PC-9 (cell line): ENCODE measurements around the gene DDX19B. TPM values are rescaled to one million over a fixed set of nuclear protein-coding genes. Genes with fewer than 3 reads are reported as not detected.
"Not testable (repeated sequence)": the region's sequence is repeated elsewhere in the genome, so short reads cannot be mapped to it uniquely, and the experiment has no call there.

Experiments
- BruUV-seq: library from RNA; stranded (reverse); fragments of 400-500 nt; replicated peaks from 2 replicates; lab custom pipeline; 2021; lab: Mats Ljungman, UMichigan
- CTCF ChIA-PET: fragments of 300-600 bp; sonication (Branson Sonifier 250); formaldehyde crosslinking; loops from one replicate; lab custom pipeline; 2022; ENCODE audit warnings: antibody characterized with exemption; lab: Charles Lee
- POLR2A ChIA-PET: fragments of 300-600 bp; sonication (Branson Sonifier 250); formaldehyde crosslinking; loops from one replicate; lab custom pipeline; 2022; ENCODE audit warnings: antibody characterized with exemption; ENCODE audit not compliant: unreplicated experiment; lab: Charles Lee
- DNase-seq, 2 experiments: peaks; one replicate each; pipeline versions ENCODE4 v3.0.0 to v3.0.0-alpha.2; 2015 to 2022; ENCODE audit warnings: mixed read lengths in 1 of 2
- H2AFZ ChIP-seq: fragments of 200-600 bp; sonication (generic); 2 replicates; pipeline ENCODE4 v1.8.1; 2017; ENCODE audit warnings: antibody characterized with exemption
- H3F3A ChIP-seq: fragments of 200-600 bp; sonication (generic); 2 replicates; pipeline ENCODE4 v1.8.1; 2017; ENCODE audit warnings: antibody characterized with exemption, mild to moderate bottlenecking, low read depth; ENCODE audit not compliant: insufficient read depth
- H3K27ac ChIP-seq: fragments of 200-600 bp; sonication (generic); 2 replicates; pipeline ENCODE4 v1.6.1; 2016; ENCODE audit warnings: mixed run types
- H3K27me3 ChIP-seq: fragments of 200-600 bp; sonication (generic); 2 replicates; pipeline ENCODE4 v1.6.1; 2016; ENCODE audit warnings: low read depth, mixed run types; ENCODE audit not compliant: insufficient read depth
- H3K36me3 ChIP-seq: fragments of 200-600 bp; sonication (generic); 2 replicates; pipeline ENCODE4 v1.6.1; 2016; ENCODE audit warnings: low read depth, mixed run types
- H3K4me1 ChIP-seq: fragments of 200-600 bp; sonication (generic); replicated peaks from 2 replicates; pipeline ENCODE4 v1.6.1; 2016; ENCODE audit warnings: mixed run types; ENCODE audit not compliant: insufficient read depth
- H3K4me2 ChIP-seq: fragments of 200-600 bp; sonication (generic); 2 replicates; pipeline ENCODE4 v1.6.1; 2017; ENCODE audit warnings: mixed run types
- H3K4me3 ChIP-seq: fragments of 200-600 bp; sonication (generic); 2 replicates; pipeline ENCODE4 v1.6.1; 2016; ENCODE audit warnings: mixed run types
- H3K79me2 ChIP-seq: fragments of 200-600 bp; sonication (generic); 2 replicates; pipeline ENCODE4 v1.6.1; 2017; ENCODE audit warnings: low read depth, mixed run types
- H3K9me2 ChIP-seq: fragments of 200-600 bp; sonication (generic); 2 replicates; pipeline ENCODE4 v1.8.1; 2017; ENCODE audit warnings: mild to moderate bottlenecking; ENCODE audit not compliant: insufficient read depth
- H3K9me3 ChIP-seq: fragments of 200-600 bp; sonication (generic); 2 replicates; pipeline ENCODE4 v1.8.1; 2016; ENCODE audit warnings: low read depth; ENCODE audit not compliant: insufficient read depth
- H4K20me1 ChIP-seq: fragments of 200-600 bp; sonication (generic); 2 replicates; pipeline ENCODE4 v1.8.1; 2017; ENCODE audit not compliant: insufficient read depth
- CTCF ChIP-seq: fragments of 200-600 bp; sonication (generic); conservative IDR thresholded peaks from 2 replicates; pipeline ENCODE4 v1.6.1; 2017; ENCODE audit warnings: mixed run types, antibody characterized with exemption, mild to moderate bottlenecking, moderate library complexity
- EZH2 ChIP-seq: fragments of 200-600 bp; sonication (generic); IDR thresholded peaks from 2 replicates; pipeline ENCODE4 v1.8.0; 2017; ENCODE audit warnings: antibody characterized with exemption, low read depth
- intact Hi-C: fragments of 100-400 bp; cut with micrococcal nuclease; formaldehyde crosslinking; loops from one replicate; pipeline ENCODE4 v1.10.0; 2022; ENCODE audit not compliant: unreplicated experiment
- total RNA-seq: library from RNA; stranded (reverse); gene quantifications from 2 replicates; pipeline ENCODE4 v1.2.3, GENCODE V29; 2021

Gene DDX19B
- total RNA-seq, 1 experiment from 2014 or later = 42.1 TPM

- Histone ChIP-seq H3K9me2 (no peaks in the 10 kb centered on the region), H3K27me3 (no peaks in the 10 kb centered on the region), H3K4me3 (no peak overlapping the region), H3K4me1 (no peaks in the 10 kb centered on the region), H3K36me3 (peaks cover 54% of the 10 kb centered on the region), H3K4me2 (no peak overlapping the region), H3K27ac (no peak overlapping the region), H3K9me3 (no peaks in the 10 kb centered on the region), H2AFZ (no peak overlapping the region), H3F3A (peaks cover 57% of the 10 kb centered on the region), H4K20me1 (peaks cover 83% of the 10 kb centered on the region), H3K79me2 (no peaks in the 10 kb centered on the region; the same call in 1 of the 2 replicates)
- POLR2A ChIA-PET = no interaction called here
- CTCF ChIA-PET = no interaction called here
- no peak for DNase-seq
- BruUV-seq = no TSS peak
- no peak for TF ChIP-seq CTCF
- no peak for TF ChIP-seq EZH2
- intact Hi-C loops = no loop called here
Measured at GRCh38 chr16:70257391-70257790, 41.6 kb upstream of the DDX19B start.

GRCh38 chr16:70258065-70258464, 40.9 kb upstream of the DDX19B start:
- Histone ChIP-seq H3K4me1 (no peaks in the 10 kb centered on the region), H2AFZ (no peak overlapping the region), H3K36me3 (peaks cover 56% of the 10 kb centered on the region), H3K9me3 (no peaks in the 10 kb centered on the region), H3F3A (peaks cover 51% of the 10 kb centered on the region), H3K4me2 (no peak overlapping the region), H3K27ac (no peak overlapping the region), H3K79me2 (no peaks in the 10 kb centered on the region; the same call in 1 of the 2 replicates), H3K27me3 (no peaks in the 10 kb centered on the region), H3K4me3 (no peak overlapping the region), H3K9me2 (no peaks in the 10 kb centered on the region), H4K20me1 (peaks cover 82% of the 10 kb centered on the region)
- CTCF ChIA-PET = no interaction called here
- POLR2A ChIA-PET = no interaction called here
- no peak for DNase-seq
- TF ChIP-seq CTCF = no peak
- no peak for TF ChIP-seq EZH2
- intact Hi-C loops = no loop called here
- no TSS peak for BruUV-seq

- BruUV-seq = no TSS peak
- no peaks in the 10 kb centered on the region for H3K27me3 ChIP-seq
- no peak for DNase-seq
- H4K20me1 ChIP-seq = peaks cover 81% of the 10 kb centered on the region
- no peaks in the 10 kb centered on the region; the same call in 1 of the 2 replicates for H3K79me2 ChIP-seq
- H3K4me1 ChIP-seq = no peaks in the 10 kb centered on the region
- ChIA-PET CTCF (interaction anchor here (0.6 kb wide), 1 partner anchor 104 kb away, joined by 3 read pairs; no protein-coding TSS in a partner anchor), POLR2A (no interaction called here)
- no peak for TF ChIP-seq EZH2
- TF ChIP-seq CTCF = no peak
- no peak overlapping the region for H2AFZ ChIP-seq
- peaks cover 46% of the 10 kb centered on the region for H3F3A ChIP-seq
- peaks cover 54% of the 10 kb centered on the region for H3K36me3 ChIP-seq
- no peak overlapping the region for H3K27ac ChIP-seq
- no peaks in the 10 kb centered on the region for H3K9me3 ChIP-seq
- H3K4me2 ChIP-seq = no peak overlapping the region
- intact Hi-C loops = no loop called here
- H3K4me3 ChIP-seq = no peak overlapping the region
- H3K9me2 ChIP-seq = no peaks in the 10 kb centered on the region
Measured at GRCh38 chr16:70258946-70259345, 40.0 kb upstream of the DDX19B start.

- H3K27ac ChIP-seq, H3K79me2 ChIP-seq, H3K27me3 ChIP-seq, H3K9me2 ChIP-seq, H3K4me1 ChIP-seq, H3K9me3 ChIP-seq, BruUV-seq, CTCF ChIA-PET, H2AFZ ChIP-seq, DNase-seq, H3K4me2 ChIP-seq, intact Hi-C loops, H3K4me3 ChIP-seq: not testable (repeated sequence)
- POLR2A ChIA-PET = interaction anchor here (0.6 kb wide), 1 partner anchor 533 kb away, joined by 5 read pairs; no protein-coding TSS in a partner anchor
- Histone ChIP-seq H4K20me1 (peaks cover 79% of the 10 kb centered on the region), H3K36me3 (peaks cover 51% of the 10 kb centered on the region), H3F3A (peaks cover 38% of the 10 kb centered on the region; the same call in 1 of the 2 replicates)
Measured at GRCh38 chr16:70259903-70260302, 39.1 kb upstream of the DDX19B start.
